ENCODE results near the gene TSPAN32. TPM values are rescaled to one million over a fixed set of nuclear protein-coding genes. Genes with fewer than 3 reads are reported as not detected.

The TSPAN32 gene
- total RNA-seq, 2 donors from 2014 or later = not detected

- no peak overlapping the region for H3K27ac Mint-ChIP-seq
- 92 to 100% methylated on average over 3 to 11 of the region's 11 CpGs for WGBS, 2 experiments (ENCODE audit: insufficient coverage in 1 of 2, insufficient read length in 1 of 2)
Observed at GRCh38 chr11:2366276-2366675, 64.5 kb downstream of the TSPAN32 start.

GRCh38 chr11:2366733-2367132 lies 64.9 kb downstream of the TSPAN32 start:
- Histone ChIP-seq H3K9me3 (ENCODE audit: control insufficient read depth, low read length) (no peaks in the 10 kb centered on the region), H3K36me3 (ENCODE audit: control insufficient read depth, insufficient read depth, low read length) (no peaks in the 10 kb centered on the region), H3K4me3 (ENCODE audit: low read length) (no peak overlapping the region), H3K27me3 (ENCODE audit: control insufficient read depth, insufficient read depth, low read length, poor library complexity, severe bottlenecking) (no peaks in the 10 kb centered on the region), H3K27ac (ENCODE audit: low read depth, low read length) (no peak overlapping the region), H3K9ac (ENCODE audit: extremely low read depth, low read length, poor library complexity, severe bottlenecking) (no peak overlapping the region), H3K4me1 (ENCODE audit: control insufficient read depth, insufficient read depth, low read length) (no peaks in the 10 kb centered on the region)
- H3K4me3 Mint-ChIP-seq = no peak overlapping the region
- H3K9me3 Mint-ChIP-seq = no peaks in the 10 kb centered on the region
- H3K36me3 Mint-ChIP-seq (ENCODE audit: low read depth) = no peaks in the 10 kb centered on the region
- no peak for TF ChIP-seq CTCF (conservative IDR thresholded peaks at IDR 0.05)
- H3K4me1 Mint-ChIP-seq = no peaks in the 10 kb centered on the region
- WGBS, 2 experiments (ENCODE audit: insufficient coverage in 1 of 2, insufficient read length in 1 of 2) = 85 to 89% methylated on average over 4 to 7 of the region's 7 CpGs
- H3K27ac Mint-ChIP-seq = no peak overlapping the region
- peaks cover 1% of the 10 kb centered on the region for H3K27me3 Mint-ChIP-seq (ENCODE audit: insufficient read depth)
- DNase-seq = no peak

More at GRCh38 chr11:2366276-2366675, 64.5 kb downstream of the TSPAN32 start:
- H3K9me3 ChIP-seq (ENCODE audit: control insufficient read depth, low read length) = no peaks in the 10 kb centered on the region
- no peak overlapping the region for H3K4me3 ChIP-seq (ENCODE audit: low read length)
- no peaks in the 10 kb centered on the region for H3K27me3 ChIP-seq (ENCODE audit: control insufficient read depth, insufficient read depth, low read length, poor library complexity, severe bottlenecking)
- H3K36me3 ChIP-seq (ENCODE audit: control insufficient read depth, insufficient read depth, low read length) = no peaks in the 10 kb centered on the region
- no peak for TF ChIP-seq CTCF (conservative IDR thresholded peaks at IDR 0.05)
- no peak overlapping the region for H3K27ac ChIP-seq (ENCODE audit: low read depth, low read length)
- no peaks in the 10 kb centered on the region for H3K36me3 Mint-ChIP-seq (ENCODE audit: low read depth)
- peaks cover 1% of the 10 kb centered on the region for H3K27me3 Mint-ChIP-seq (ENCODE audit: insufficient read depth)
- no peaks in the 10 kb centered on the region for H3K4me1 Mint-ChIP-seq
- DNase-seq = no peak
- H3K4me1 ChIP-seq (ENCODE audit: control insufficient read depth, insufficient read depth, low read length) = no peaks in the 10 kb centered on the region
- no peak overlapping the region for H3K9ac ChIP-seq (ENCODE audit: extremely low read depth, low read length, poor library complexity, severe bottlenecking)
- no peak overlapping the region for H3K4me3 Mint-ChIP-seq
- H3K9me3 Mint-ChIP-seq = no peaks in the 10 kb centered on the region

- no peak overlapping the region for H3K27ac Mint-ChIP-seq
- no peaks in the 10 kb centered on the region for H3K4me1 ChIP-seq (ENCODE audit: control insufficient read depth, insufficient read depth, low read length)
- no peaks in the 10 kb centered on the region for H3K9me3 ChIP-seq (ENCODE audit: control insufficient read depth, low read length)
- no peaks in the 10 kb centered on the region for H3K36me3 Mint-ChIP-seq (ENCODE audit: low read depth)
- DNase-seq = no peak
- no peak overlapping the region for H3K27ac ChIP-seq (ENCODE audit: low read depth, low read length)
- 91 to 93% methylated on average over 9 to 17 of the region's 17 CpGs for WGBS, 2 experiments (ENCODE audit: insufficient coverage in 1 of 2, insufficient read length in 1 of 2)
- no peak overlapping the region for H3K4me3 Mint-ChIP-seq
- H3K9ac ChIP-seq (ENCODE audit: extremely low read depth, low read length, poor library complexity, severe bottlenecking) = no peak overlapping the region
- H3K4me1 Mint-ChIP-seq = no peaks in the 10 kb centered on the region
- H3K4me3 ChIP-seq (ENCODE audit: low read length) = no peak overlapping the region
- H3K36me3 ChIP-seq (ENCODE audit: control insufficient read depth, insufficient read depth, low read length) = no peaks in the 10 kb centered on the region
- H3K27me3 ChIP-seq (ENCODE audit: control insufficient read depth, insufficient read depth, low read length, poor library complexity, severe bottlenecking) = no peaks in the 10 kb centered on the region
- H3K9me3 Mint-ChIP-seq = no peaks in the 10 kb centered on the region
- no peak for TF ChIP-seq CTCF (conservative IDR thresholded peaks at IDR 0.05)
- peaks cover 1% of the 10 kb centered on the region for H3K27me3 Mint-ChIP-seq (ENCODE audit: insufficient read depth)
Observed at GRCh38 chr11:2367266-2368160, 65.7 kb downstream of the TSPAN32 start.

Other genes starting within 250 kb of the TSPAN32 start
- 1 to 10 TPM in 1 of 2 donors, under 1 TPM in 1; 0.80 to 5.1 TPM for gene IGF2, start 162.6 kb upstream of the TSPAN32 start, total RNA-seq
- gene INS, start 140.8 kb upstream of the TSPAN32 start, total RNA-seq = not detected
- gene TH, start 130.2 kb upstream of the TSPAN32 start, total RNA-seq = not detected
- not detected for gene ASCL2, start 31.4 kb upstream of the TSPAN32 start, total RNA-seq
- gene C11orf21, start 95 bp upstream of the TSPAN32 start, total RNA-seq = under 1 TPM in 1 of 2 donors, not detected in 1; 0.20 TPM
- gene CD81, start 75.3 kb downstream of the TSPAN32 start, total RNA-seq = 100 to 1,000 TPM; 275 to 331 TPM
- 10 to 100 TPM; 47.2 to 51.1 TPM for gene TSSC4, start 98.7 kb downstream of the TSPAN32 start, total RNA-seq
- under 1 TPM; 0.11 TPM for gene TRPM5, start 142.5 kb downstream of the TSPAN32 start, total RNA-seq
- gene KCNQ1, start 143.0 kb downstream of the TSPAN32 start, total RNA-seq = 1 to 10 TPM; 1.8 to 3.5 TPM